CD14-positive monocyte (primary cell): ENCODE results near the gene TANC2. TPM values are rescaled to one million over a fixed set of nuclear protein-coding genes. Genes with fewer than 3 reads are reported as not detected.

Source experiments
- DNase-seq, 3 donors: peaks; one replicate each; pipeline ENCODE4 v3.0.0-alpha.2; 2011 to 2022
- H2AFZ ChIP-seq: 2 replicates; pipeline ENCODE4 v1.6.0; 2012; ENCODE audit warnings: mild to moderate bottlenecking, low read depth, low read length, inconsistent platforms; ENCODE audit not compliant: insufficient read depth, poor library complexity, severe bottlenecking
- H3K27ac ChIP-seq, 2 donors: 1 replicate in 1 of 2; 2 replicates in 1 of 2; pipeline ENCODE4 v1.5.1; 2012 to 2013; ENCODE audit warnings: low read length in 2 of 2, control low read depth in 1 of 2, inconsistent platforms in 1 of 2, low read depth in 1 of 2, mild to moderate bottlenecking in 1 of 2
- H3K27me3 ChIP-seq, 2 donors: one replicate each; pipeline versions ENCODE4 v1.6.0 to v1.6.1; 2011 to 2013; ENCODE audit warnings: low read length in 2 of 2; ENCODE audit not compliant: control insufficient read depth in 2 of 2, insufficient read depth in 2 of 2
- H3K36me3 ChIP-seq, 2 donors: replicated peaks in 1 of 2; 1 replicate in 1 of 2; 2 replicates in 1 of 2; pipeline versions ENCODE4 v1.5.1 to v1.6.1; 2012 to 2013; ENCODE audit warnings: low read length in 2 of 2, control low read depth in 1 of 2, inconsistent platforms in 1 of 2, mild to moderate bottlenecking in 1 of 2; ENCODE audit not compliant: insufficient read depth in 2 of 2, control insufficient read depth in 1 of 2
- H3K4me1 ChIP-seq, 2 donors: 1 replicate in 1 of 2; 2 replicates in 1 of 2; pipeline versions ENCODE4 v1.5.1 to v1.6.1; 2012 to 2013; ENCODE audit warnings: low read length in 2 of 2, control low read depth in 1 of 2, inconsistent platforms in 1 of 2, mild to moderate bottlenecking in 1 of 2, moderate library complexity in 1 of 2; ENCODE audit not compliant: insufficient read depth in 2 of 2, control insufficient read depth in 1 of 2
- H3K4me2 ChIP-seq: replicated peaks from 2 replicates; pipeline ENCODE3; 2012; ENCODE audit warnings: low read length, moderate library complexity, mild to moderate bottlenecking; ENCODE audit not compliant: poor library complexity, severe bottlenecking; ENCODE audit errors: extremely low read depth
- H3K4me3 ChIP-seq, 3 experiments: fragments of 200-600 bp in 1 of 3; sonication (generic) in 1 of 3; replicated peaks in 1 of 3; 1 replicate in 2 of 3; 2 replicates in 1 of 3; pipeline ENCODE4 v1.5.1; 2011 to 2013; ENCODE audit warnings: low read length in 3 of 3, mild to moderate bottlenecking in 3 of 3, control low read depth in 2 of 3, low read depth in 2 of 3, inconsistent platforms in 1 of 3, moderate library complexity in 1 of 3
- H3K79me2 ChIP-seq: 2 replicates; pipeline ENCODE4 v1.6.0; 2012; ENCODE audit warnings: mild to moderate bottlenecking, control low read depth, inconsistent platforms, low read length, moderate library complexity; ENCODE audit not compliant: insufficient read depth
- H3K9ac ChIP-seq: 2 replicates; pipeline ENCODE4 v1.6.0; 2017; ENCODE audit warnings: low read length, mild to moderate bottlenecking; ENCODE audit not compliant: insufficient read depth, poor library complexity, severe bottlenecking
- H3K9me3 ChIP-seq, 2 donors: replicated peaks in 1 of 2; 1 replicate in 1 of 2; 2 replicates in 1 of 2; pipeline versions ENCODE4 v1.5.1 to v1.6.1; 2012 to 2013; ENCODE audit warnings: low read length in 2 of 2, control low read depth in 1 of 2; ENCODE audit not compliant: control insufficient read depth in 1 of 2, insufficient read depth in 1 of 2
- H4K20me1 ChIP-seq: 2 replicates; pipeline ENCODE4 v1.6.0; 2012; ENCODE audit warnings: mild to moderate bottlenecking, low read length, control low read depth, moderate library complexity; ENCODE audit not compliant: insufficient read depth
- H3K27ac Mint-ChIP-seq, 7 donors: one replicate each; pipeline ENCODE4 v1.8.0; 2020; ENCODE audit warnings: mild to moderate bottlenecking in 7 of 7, mixed read lengths in 7 of 7, moderate library complexity in 6 of 7, inconsistent platforms in 2 of 7
- H3K27me3 Mint-ChIP-seq, 3 donors: one replicate each; pipeline ENCODE4 v1.8.0; 2021 to 2022; ENCODE audit warnings: low read depth in 3 of 3, mild to moderate bottlenecking in 3 of 3, mixed read lengths in 3 of 3, moderate library complexity in 3 of 3, inconsistent platforms in 1 of 3
- H3K36me3 Mint-ChIP-seq, 2 donors: one replicate each; pipeline ENCODE4 v1.8.0; 2020; ENCODE audit warnings: mixed read lengths in 2 of 2, inconsistent platforms in 1 of 2, mild to moderate bottlenecking in 1 of 2
- H3K4me1 Mint-ChIP-seq: one replicate; pipeline ENCODE4 v1.8.0; 2020; ENCODE audit warnings: mild to moderate bottlenecking, mixed read lengths
- H3K4me3 Mint-ChIP-seq, 2 donors: one replicate each; pipeline ENCODE4 v1.8.0; 2020; ENCODE audit warnings: mild to moderate bottlenecking in 2 of 2, mixed read lengths in 2 of 2, moderate library complexity in 1 of 2
- H3K9me3 Mint-ChIP-seq, 7 donors: one replicate each; pipeline ENCODE4 v1.8.0; 2020 to 2022; ENCODE audit warnings: mixed read lengths in 7 of 7, mild to moderate bottlenecking in 6 of 7, moderate library complexity in 6 of 7, inconsistent platforms in 2 of 7
- CTCF ChIP-seq: fragments of 200-600 bp; IDR thresholded peaks from one replicate; pipeline ENCODE4 v1.8.0; 2022; ENCODE audit warnings: antibody characterized with exemption, mild to moderate bottlenecking
- WGBS: methylation state at CpG from one replicate; pipeline ENCODE4 v1.1.5; 2013; ENCODE audit warnings: missing lambda C conversion rate; ENCODE audit not compliant: insufficient coverage; 5-methylcytosine and 5-hydroxymethylcytosine counted together
- intact Hi-C, 2 donors: fragments of 100-400 bp; cut with micrococcal nuclease; formaldehyde crosslinking; loops; one replicate each; pipeline versions ENCODE4 v1.15.0 to v1.15.1; 2023
- polyA plus RNA-seq, 3 donors: library from polyadenylated mRNA; depleted of rRNA in 1 of 3; unstranded in 2 of 3; stranded (reverse) in 1 of 3; fragments of 300-500 nt in 2 of 3; fragments of >200 nt in 1 of 3; fragmentation: Illumina TruSeq in 2 of 3; gene quantifications; 1 replicate in 2 of 3; 2 replicates in 1 of 3; pipeline ENCODE4 v1.2.3, GENCODE V29; 2012 to 2021

Gene TANC2
- polyA plus RNA-seq, 3 donors, result 0.27 to 6.5 (median 0.34) TPM

- no peak for DNase-seq
- H3K4me3 Mint-ChIP-seq, result no peak overlapping the region
- Histone ChIP-seq H2AFZ (no peak overlapping the region), H3K36me3 (no peaks in the 10 kb centered on the region), H3K4me1 (no peaks in the 10 kb centered on the region), H3K4me3 (no peak overlapping the region), H3K9me3 (no peaks in the 10 kb centered on the region), H3K79me2 (no peaks in the 10 kb centered on the region), H3K27ac (no peak overlapping the region), H3K9ac (no peak overlapping the region), H4K20me1 (no peaks in the 10 kb centered on the region), H3K27me3 (no peaks in the 10 kb centered on the region), H3K4me2 (no peak overlapping the region)
- H3K27ac Mint-ChIP-seq, result no peak overlapping the region
- no peaks in the 10 kb centered on the region for H3K4me1 Mint-ChIP-seq
- H3K9me3 Mint-ChIP-seq, result peaks cover 0 to 1% (median 0%) of the 10 kb centered on the region in 7 donors
- no peaks in the 10 kb centered on the region for H3K36me3 Mint-ChIP-seq
- no peak for TF ChIP-seq CTCF
- intact Hi-C loops, result no loop called here
- 100% methylated on average over 2 of the region's 4 CpGs for WGBS
- peaks cover 0 to 4% (median 1%) of the 10 kb centered on the region in 3 donors for H3K27me3 Mint-ChIP-seq
Measured at GRCh38 chr17:62955841-62956352, 10.1 kb upstream of the TANC2 start.

GRCh38 chr17:62963296-62963695, 2.7 kb upstream of the TANC2 start:
- Histone ChIP-seq H2AFZ (no peak overlapping the region), H3K4me3 (no peak overlapping the region), H3K4me1 (peaks cover 20 to 25% of the 10 kb centered on the region in 2 donors), H3K27me3 (peaks cover 2 to 7% of the 10 kb centered on the region in 2 donors), H3K9ac (no peak overlapping the region), H3K9me3 (no peaks in the 10 kb centered on the region), H4K20me1 (no peaks in the 10 kb centered on the region), H3K27ac (no peak overlapping the region), H3K79me2 (no peaks in the 10 kb centered on the region), H3K36me3 (no peaks in the 10 kb centered on the region), H3K4me2 (no peak overlapping the region)
- Mint-ChIP-seq H3K27me3 (peaks cover 4 to 13% (median 5%) of the 10 kb centered on the region in 3 donors), H3K27ac (no peak overlapping the region), H3K9me3 (peaks cover 0 to 2% (median 0%) of the 10 kb centered on the region in 7 donors), H3K4me3 (no peak overlapping the region), H3K36me3 (no peaks in the 10 kb centered on the region), H3K4me1 (peaks cover 21% of the 10 kb centered on the region)
- intact Hi-C loops, result loop anchor here in 1 of 2 donors (10.0 kb wide), 1 partner anchor 78 kb away; no protein-coding TSS in a partner anchor
- no peak for TF ChIP-seq CTCF
- no peak for DNase-seq
- WGBS, result 88% methylated on average over 3 of the region's 3 CpGs
